ENCODE data around the gene RNASEH2A. TPM values are rescaled to one million over a fixed set of nuclear protein-coding genes. Genes with fewer than 3 reads are reported as not detected.

RNASEH2A gene
- total RNA-seq, 1 experiment from 2014 or later, result 41.6 TPM

DNA sequence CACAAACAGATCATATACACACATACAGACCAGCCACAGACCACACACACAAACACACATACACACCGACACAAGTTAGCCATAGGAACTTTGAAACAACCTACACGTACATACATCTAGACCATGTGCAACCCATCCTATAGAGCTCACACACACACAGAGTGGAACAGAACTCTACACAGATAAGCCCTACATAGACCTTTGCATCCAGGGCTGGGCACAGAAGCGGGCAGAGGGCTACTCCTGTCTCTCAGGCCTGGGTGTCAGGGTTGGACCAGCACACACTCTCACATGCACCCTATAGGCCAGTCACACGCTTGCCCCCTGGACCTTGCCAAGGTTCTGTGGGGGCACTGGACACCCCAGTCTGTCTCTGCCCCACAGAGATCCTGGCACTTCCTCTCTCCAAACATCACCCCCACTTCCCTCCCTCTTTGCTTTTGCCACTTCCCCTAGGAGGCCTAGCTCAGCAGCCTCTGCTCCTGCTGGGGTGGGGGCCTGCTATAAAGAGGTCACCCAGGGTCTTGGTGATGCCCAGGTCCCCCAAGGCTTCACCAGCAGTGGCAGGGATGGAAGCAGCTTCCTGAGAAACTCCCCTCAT is 20.9 kb upstream of the RNASEH2A start:
- H3K27me3 Mint-ChIP-seq (ENCODE audit: unreplicated experiment), result no peaks in the 10 kb centered on the region
- TF ChIP-seq, protein P1, sequence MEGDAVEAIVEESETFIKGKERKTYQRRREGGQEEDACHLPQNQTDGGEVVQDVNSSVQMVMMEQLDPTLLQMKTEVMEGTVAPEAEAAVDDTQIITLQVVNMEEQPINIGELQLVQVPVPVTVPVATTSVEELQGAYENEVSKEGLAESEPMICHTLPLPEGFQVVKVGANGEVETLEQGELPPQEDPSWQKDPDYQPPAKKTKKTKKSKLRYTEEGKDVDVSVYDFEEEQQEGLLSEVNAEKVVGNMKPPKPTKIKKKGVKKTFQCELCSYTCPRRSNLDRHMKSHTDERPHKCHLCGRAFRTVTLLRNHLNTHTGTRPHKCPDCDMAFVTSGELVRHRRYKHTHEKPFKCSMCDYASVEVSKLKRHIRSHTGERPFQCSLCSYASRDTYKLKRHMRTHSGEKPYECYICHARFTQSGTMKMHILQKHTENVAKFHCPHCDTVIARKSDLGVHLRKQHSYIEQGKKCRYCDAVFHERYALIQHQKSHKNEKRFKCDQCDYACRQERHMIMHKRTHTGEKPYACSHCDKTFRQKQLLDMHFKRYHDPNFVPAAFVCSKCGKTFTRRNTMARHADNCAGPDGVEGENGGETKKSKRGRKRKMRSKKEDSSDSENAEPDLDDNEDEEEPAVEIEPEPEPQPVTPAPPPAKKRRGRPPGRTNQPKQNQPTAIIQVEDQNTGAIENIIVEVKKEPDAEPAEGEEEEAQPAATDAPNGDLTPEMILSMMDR (IDR thresholded peaks at IDR 0.05; ENCODE audit: unreplicated experiment), result no peak
- CTCF ChIA-PET, result no interaction called here
- H3K4me1 Mint-ChIP-seq (ENCODE audit: low read depth, unreplicated experiment), result peaks cover 17% of the 10 kb centered on the region
- H3K9me3 Mint-ChIP-seq (ENCODE audit: low read depth, unreplicated experiment), result no peaks in the 10 kb centered on the region
- H3K36me3 Mint-ChIP-seq (ENCODE audit: insufficient read depth, unreplicated experiment), result peaks cover 32% of the 10 kb centered on the region
- peak overlapping the region; percentile 36 for H3K4me3 Mint-ChIP-seq (ENCODE audit: low read depth, unreplicated experiment)
- BruUV-seq (replicated peaks), result no TSS peak
- no peak overlapping the region for H3K27ac Mint-ChIP-seq (ENCODE audit: unreplicated experiment)
- intact Hi-C loops (cut with micrococcal nuclease; ENCODE audit: unreplicated experiment), result no loop called here
- no peak for DNase-seq

DNA sequence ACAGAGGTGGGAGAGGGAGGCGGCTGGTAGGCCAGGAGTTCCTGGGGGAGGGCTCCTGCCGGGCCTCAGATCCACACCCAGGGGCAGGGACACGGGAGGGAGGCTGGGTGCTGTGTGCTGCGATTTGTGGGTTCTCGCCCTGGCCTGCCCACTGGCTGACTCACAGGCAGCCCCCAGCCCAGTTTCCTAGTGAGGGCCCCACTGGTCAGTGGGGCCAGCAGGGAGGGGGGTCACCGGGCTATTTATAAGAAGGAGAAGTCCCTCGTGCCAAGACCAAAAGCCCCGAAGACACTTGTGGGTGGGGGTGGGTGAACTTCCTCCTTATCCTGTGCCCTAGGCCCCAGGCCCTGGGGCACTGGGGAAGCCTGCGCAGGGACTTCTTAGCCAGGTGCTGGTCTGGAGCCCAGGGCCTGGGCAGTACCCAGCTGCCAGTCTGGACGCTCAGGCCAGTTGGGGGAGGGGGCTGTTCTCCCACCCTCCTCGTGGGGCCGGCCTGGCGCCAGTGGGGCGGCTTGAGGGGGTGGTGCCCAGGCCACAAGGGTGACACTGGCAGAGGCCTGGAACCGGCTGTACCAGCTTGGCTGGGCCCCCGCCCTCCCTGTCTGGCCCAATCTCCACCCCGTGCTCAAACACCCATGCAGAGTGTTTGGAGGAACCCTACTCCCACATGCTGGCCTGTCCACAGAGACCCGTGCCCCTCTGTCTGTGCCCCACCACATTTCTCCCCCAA is 20.1 kb upstream of the RNASEH2A start:
- TF ChIP-seq, protein P1 (IDR thresholded peaks at IDR 0.05; ENCODE audit: unreplicated experiment), result no peak
- Mint-ChIP-seq H3K4me1 (ENCODE audit: low read depth, unreplicated experiment) (peaks cover 24% of the 10 kb centered on the region), H3K9me3 (ENCODE audit: low read depth, unreplicated experiment) (no peaks in the 10 kb centered on the region), H3K27me3 (ENCODE audit: unreplicated experiment) (no peaks in the 10 kb centered on the region), H3K27ac (ENCODE audit: unreplicated experiment) (peak overlapping the region; percentile 17), H3K4me3 (ENCODE audit: low read depth, unreplicated experiment) (peak overlapping the region; percentile 36), H3K36me3 (ENCODE audit: insufficient read depth, unreplicated experiment) (peaks cover 40% of the 10 kb centered on the region)
- intact Hi-C loops (cut with micrococcal nuclease; ENCODE audit: unreplicated experiment), result no loop called here
- BruUV-seq (replicated peaks), result no TSS peak
- peak; percentile 86 for DNase-seq
- CTCF ChIA-PET, result no interaction called here

DNA sequence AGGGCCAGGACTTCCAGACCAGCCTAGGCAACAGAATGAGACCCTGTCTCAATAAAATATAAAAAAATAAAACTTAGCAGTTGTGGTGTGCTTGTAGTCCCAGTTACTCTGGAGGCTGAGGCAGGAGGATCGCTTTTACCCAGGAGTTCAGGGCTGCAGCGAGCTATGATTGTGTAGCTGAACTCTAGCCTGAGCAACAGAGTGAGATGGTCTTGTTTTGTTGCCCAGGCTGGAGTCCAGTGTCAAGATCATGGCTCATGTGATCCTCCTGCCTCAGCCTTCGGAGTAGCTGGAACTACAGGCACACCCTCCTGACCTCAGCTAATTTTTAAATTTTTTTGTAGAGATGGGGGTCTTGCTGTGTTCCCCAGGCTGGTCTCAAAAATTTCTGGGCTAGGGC is 19.4 kb upstream of the RNASEH2A start:
- CTCF ChIA-PET, result no interaction called here
- Mint-ChIP-seq H3K9me3 (ENCODE audit: low read depth, unreplicated experiment) (no peaks in the 10 kb centered on the region), H3K4me1 (ENCODE audit: low read depth, unreplicated experiment) (peaks cover 24% of the 10 kb centered on the region), H3K27me3 (ENCODE audit: unreplicated experiment) (no peaks in the 10 kb centered on the region), H3K27ac (ENCODE audit: unreplicated experiment) (peak overlapping the region; percentile 17), H3K4me3 (ENCODE audit: low read depth, unreplicated experiment) (peak overlapping the region; percentile 36), H3K36me3 (ENCODE audit: insufficient read depth, unreplicated experiment) (peaks cover 46% of the 10 kb centered on the region)
- BruUV-seq (replicated peaks), result no TSS peak
- TF ChIP-seq, protein P1 (IDR thresholded peaks at IDR 0.05; ENCODE audit: unreplicated experiment), result no peak
- intact Hi-C loops (cut with micrococcal nuclease; ENCODE audit: unreplicated experiment), result no loop called here
- no peak for DNase-seq

DNA sequence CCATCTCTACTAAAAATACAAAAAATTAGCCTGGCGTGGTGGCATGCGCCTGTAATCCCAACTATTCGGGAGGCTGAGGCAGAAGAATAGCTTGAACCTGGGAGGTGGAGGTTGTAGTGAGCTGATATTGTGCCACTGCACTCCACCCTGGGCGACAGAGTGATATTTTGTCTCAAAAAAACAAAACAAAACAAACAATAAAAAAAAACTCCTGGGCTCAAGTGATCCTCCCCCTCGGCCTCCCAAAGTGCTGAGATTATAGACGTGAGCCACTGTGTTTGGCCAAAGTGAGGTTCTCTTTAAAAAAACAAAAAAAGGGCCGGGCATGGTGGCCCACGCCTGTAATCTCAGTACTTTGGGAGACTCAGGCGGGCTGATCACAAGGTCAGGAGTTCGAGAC is 18.9 kb upstream of the RNASEH2A start:
- Mint-ChIP-seq H3K4me3 (ENCODE audit: low read depth, unreplicated experiment) (no peak overlapping the region), H3K27ac (ENCODE audit: unreplicated experiment) (peak overlapping the region; percentile 17), H3K27me3 (ENCODE audit: unreplicated experiment) (no peaks in the 10 kb centered on the region), H3K4me1 (ENCODE audit: low read depth, unreplicated experiment) (peaks cover 24% of the 10 kb centered on the region), H3K9me3 (ENCODE audit: low read depth, unreplicated experiment) (no peaks in the 10 kb centered on the region), H3K36me3 (ENCODE audit: insufficient read depth, unreplicated experiment) (peaks cover 46% of the 10 kb centered on the region)
- intact Hi-C loops (cut with micrococcal nuclease; ENCODE audit: unreplicated experiment), result no loop called here
- CTCF ChIA-PET, result interaction anchor here (0.6 kb wide), 1 partner anchor 115 kb away, joined by 4 read pairs; no protein-coding TSS in a partner anchor
- TF ChIP-seq, protein P1 (IDR thresholded peaks at IDR 0.05; ENCODE audit: unreplicated experiment), result no peak
- DNase-seq, result no peak
- no TSS peak for BruUV-seq (replicated peaks)
